Keratinocyte (primary cell): Measurements from ENCODE around the gene RABL2B.
"Not testable (repeated sequence)": the region's sequence is repeated elsewhere in the genome, so short reads cannot be mapped to it uniquely, and the experiment has no call there.

ENCODE experiments used
- CTCF ChIP-seq, 3 experiments: IDR thresholded peaks in 1 of 3; conservative IDR thresholded peaks in 1 of 3; optimal IDR thresholded peaks in 1 of 3; 2 replicates in 2 of 3; 3 replicates in 1 of 3; pipeline versions ENCODE3 to v1.5.1; 2011; ENCODE audit warnings: low read length in 3 of 3, mild to moderate bottlenecking in 3 of 3, moderate library complexity in 2 of 3, control low read depth in 1 of 3, inconsistent platforms in 1 of 3; ENCODE audit not compliant: insufficient read depth in 2 of 3; ENCODE audit errors: extremely low read depth in 1 of 3
- EZH2 ChIP-seq: IDR thresholded peaks from one replicate; pipeline ENCODE4 v1.6.1; 2012; ENCODE audit warnings: inconsistent platforms, mild to moderate bottlenecking, low read length, moderate library complexity

GRCh38 chr22:50744424-50744823 lies 39.0 kb downstream of the RABL2B start:
- TF ChIP-seq CTCF (optimal IDR thresholded peaks at IDR 0.05 in 1 of 3, IDR thresholded peaks at IDR 0.05 in 1 of 3, conservative IDR thresholded peaks at IDR 0.05 in 1 of 3; ENCODE audit: extremely low read depth in 1 of 3, insufficient read depth in 2 of 3, low read length in 3 of 3); EZH2: not testable (repeated sequence)
